NCI-H345 (cell line): ENCODE results near the gene C2orf92.

ENCODE experiments used
- DNase-seq: peaks from one replicate; lab custom pipeline; 2025; lab: John Stamatoyannopoulos, UW

Gene C2orf92

DNA sequence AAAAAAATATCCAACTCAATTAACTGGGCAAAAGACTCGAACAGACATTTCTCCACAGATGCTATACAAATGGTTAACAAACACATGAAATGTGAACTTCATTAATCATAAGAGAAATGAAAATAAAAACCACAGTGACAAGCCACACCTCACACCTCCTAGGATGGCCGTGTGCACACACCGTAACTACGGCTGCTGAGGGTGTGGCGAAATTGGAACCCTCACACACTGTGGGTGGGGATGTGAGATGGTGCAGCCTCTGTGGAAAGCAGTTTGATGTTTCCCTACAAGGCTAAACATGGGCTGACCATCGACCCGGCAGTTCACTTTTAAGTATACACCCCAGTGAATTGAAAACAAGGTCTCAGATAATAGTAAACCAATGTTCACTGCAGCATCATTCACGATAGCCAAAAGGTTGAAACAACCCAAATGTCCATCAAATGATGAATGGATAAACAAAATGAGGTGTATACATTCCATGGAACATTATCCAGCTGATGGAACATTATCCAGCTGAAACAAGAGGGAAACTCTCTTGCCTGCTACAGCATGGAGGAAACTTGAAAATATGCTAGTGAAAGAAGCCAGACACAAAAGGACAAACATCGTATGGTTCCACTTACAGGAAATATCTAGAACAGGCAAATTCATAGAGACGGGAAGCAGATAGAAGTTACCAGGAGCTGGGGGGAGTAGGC is 76.1 kb downstream of the C2orf92 start:
- no peak for DNase-seq

DNA sequence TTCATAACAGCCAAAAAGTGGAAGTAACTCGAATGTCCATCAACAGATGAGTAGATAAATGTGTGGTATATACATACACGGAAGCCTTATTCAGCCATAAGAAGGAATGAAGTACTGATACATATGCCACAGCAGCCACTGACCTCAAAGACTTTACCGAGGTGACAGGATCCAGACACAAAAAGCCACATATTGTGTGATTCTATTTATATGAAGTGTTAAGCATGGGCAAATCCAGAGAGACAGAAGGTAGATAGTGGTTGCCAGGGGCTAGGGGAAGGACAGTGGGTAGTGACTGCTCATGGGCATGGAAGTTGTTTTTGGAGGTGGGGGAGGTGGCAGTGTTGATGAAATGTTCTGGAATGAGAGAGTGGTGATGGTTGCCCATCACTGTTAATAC is 77.8 kb downstream of the C2orf92 start:
- DNase-seq, result no peak

DNA sequence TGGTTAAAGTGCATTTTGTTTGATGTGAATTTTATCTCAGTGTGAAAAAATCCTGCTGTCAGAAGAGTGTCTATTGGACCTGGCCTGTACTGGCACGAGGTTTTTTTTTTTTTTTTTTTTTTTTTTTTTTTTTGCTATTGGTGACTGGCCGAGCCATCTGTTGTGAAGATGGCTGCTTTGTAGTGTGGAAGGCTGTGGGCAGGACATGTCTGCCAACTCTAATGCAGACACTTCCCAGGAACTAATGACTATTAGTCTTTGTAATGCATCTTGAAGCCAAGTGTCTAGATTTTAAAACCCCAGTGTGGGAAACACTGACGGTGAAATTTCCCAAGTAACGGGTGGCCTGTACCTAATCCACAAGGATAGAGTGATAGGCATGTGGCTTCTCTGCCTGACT is 78.2 kb downstream of the C2orf92 start:
- no peak for DNase-seq

GRCh38 chr2:97749581-97749980 is 80.1 kb downstream of the C2orf92 start:
- DNase-seq, result no peak

DNA sequence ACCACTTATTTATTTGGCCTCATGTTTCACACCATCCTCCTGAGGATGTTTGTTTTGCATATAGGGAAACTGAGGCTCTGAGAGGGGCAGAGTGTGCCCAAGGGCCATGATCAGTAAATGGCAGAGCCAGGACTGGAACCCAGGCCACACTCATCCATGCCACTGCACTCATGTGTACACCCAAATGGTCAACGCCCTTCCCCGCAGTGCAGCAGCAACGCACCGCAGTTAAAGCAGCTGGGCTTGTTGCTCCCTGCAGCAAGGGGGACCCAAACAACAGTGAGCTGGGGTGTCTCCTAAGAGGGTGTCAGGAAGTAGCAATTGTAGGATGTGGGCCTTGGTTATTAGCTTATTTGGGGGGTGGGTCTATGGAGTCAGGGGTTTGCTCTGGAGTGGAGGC is 80.5 kb downstream of the C2orf92 start:
- DNase-seq, result no peak

GRCh38 chr2:97751752-97752151 is 82.2 kb downstream of the C2orf92 start:
- peak; percentile 73 for DNase-seq
